ENCODE measurements around the gene NKAPD1. TPM values are rescaled to one million over a fixed set of nuclear protein-coding genes. Genes with fewer than 3 reads are reported as not detected.

The NKAPD1 gene
- total and polyA plus RNA-seq, 11 donors, result 4.2 to 12.5 (median 7.6) TPM

DNA sequence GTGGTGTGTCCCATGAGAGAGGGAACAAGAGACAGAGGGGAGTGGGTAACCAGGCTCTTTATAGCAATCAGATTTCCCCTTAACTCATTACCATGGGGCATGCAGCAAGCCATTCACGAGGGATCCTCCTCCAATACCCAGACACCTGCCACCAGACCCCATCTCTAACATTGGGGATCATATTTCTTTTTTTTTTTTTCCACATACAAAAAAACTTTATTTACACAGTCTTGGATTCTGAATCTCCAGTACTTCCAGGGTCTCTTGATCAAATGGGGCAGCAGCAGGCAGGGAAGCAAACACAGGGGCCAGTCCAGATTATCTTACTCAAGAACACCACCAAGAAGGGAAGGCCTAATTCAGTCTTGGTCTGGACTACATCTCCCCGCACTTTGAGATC, 44.6 kb upstream of the NKAPD1 start:
- peaks cover 2 to 67% (median 63%) of the 10 kb centered on the region in 9 donors for H3K36me3 ChIP-seq
- 95% methylated on average over 2 of the region's 2 CpGs for WGBS, 4 donors
- intact Hi-C loops (cut with DNase I), result loop anchor here in 2 of 10 donors (5.0 to 10.0 kb wide), 4 partner anchors 43 to 152 kb away; partner anchors contain the start of genes SDHD (in 2 of the 2), TIMM8B (in 2 of the 2), CFAP68 (in 1 of the 2) and FDXACB1 (in 1 of the 2)

DNA sequence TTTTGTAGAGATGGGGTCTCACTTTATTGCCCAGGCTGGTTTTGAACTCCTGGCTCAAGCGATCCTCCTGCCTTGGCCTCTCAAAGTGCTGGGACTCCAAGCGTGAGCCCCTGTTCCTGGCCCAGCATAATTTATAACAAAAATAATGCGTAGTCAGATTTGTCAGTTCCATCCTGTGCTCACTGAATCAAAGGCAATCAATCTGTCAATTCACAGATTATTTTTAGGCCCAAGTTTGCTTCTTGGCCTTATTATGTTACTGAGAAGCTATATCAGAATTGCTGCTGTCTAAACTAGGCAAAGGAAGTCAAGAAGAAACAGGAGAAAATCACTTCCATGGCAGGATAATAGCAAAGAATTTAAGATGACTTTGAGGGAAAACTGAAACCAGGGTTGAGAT, 40.2 kb upstream of the NKAPD1 start:
- Histone ChIP-seq H3K27me3 (no peaks in the 10 kb centered on the region), H3K4me1 (peaks cover 0 to 9% (median 0%) of the 10 kb centered on the region in 12 donors), H3K36me3 (peaks cover 2 to 96% (median 89%) of the 10 kb centered on the region in 9 donors), H3K27ac (no peak overlapping the region), H3K9me3 (no peaks in the 10 kb centered on the region), H3K4me3 (no peak overlapping the region)
- intact Hi-C loops (cut with DNase I), result no loop called here
- TF ChIP-seq POLR2A (IDR thresholded peaks at IDR 0.05), result no peak
- TF ChIP-seq, protein P1, sequence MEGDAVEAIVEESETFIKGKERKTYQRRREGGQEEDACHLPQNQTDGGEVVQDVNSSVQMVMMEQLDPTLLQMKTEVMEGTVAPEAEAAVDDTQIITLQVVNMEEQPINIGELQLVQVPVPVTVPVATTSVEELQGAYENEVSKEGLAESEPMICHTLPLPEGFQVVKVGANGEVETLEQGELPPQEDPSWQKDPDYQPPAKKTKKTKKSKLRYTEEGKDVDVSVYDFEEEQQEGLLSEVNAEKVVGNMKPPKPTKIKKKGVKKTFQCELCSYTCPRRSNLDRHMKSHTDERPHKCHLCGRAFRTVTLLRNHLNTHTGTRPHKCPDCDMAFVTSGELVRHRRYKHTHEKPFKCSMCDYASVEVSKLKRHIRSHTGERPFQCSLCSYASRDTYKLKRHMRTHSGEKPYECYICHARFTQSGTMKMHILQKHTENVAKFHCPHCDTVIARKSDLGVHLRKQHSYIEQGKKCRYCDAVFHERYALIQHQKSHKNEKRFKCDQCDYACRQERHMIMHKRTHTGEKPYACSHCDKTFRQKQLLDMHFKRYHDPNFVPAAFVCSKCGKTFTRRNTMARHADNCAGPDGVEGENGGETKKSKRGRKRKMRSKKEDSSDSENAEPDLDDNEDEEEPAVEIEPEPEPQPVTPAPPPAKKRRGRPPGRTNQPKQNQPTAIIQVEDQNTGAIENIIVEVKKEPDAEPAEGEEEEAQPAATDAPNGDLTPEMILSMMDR (IDR thresholded peaks at IDR 0.05), result no peak
- ATAC-seq (no peak), DNase-seq (no peak)
- WGBS, 4 donors, result 94 to 97% (median 95%) methylated on average over 3 of the region's 3 CpGs

More for the DNA sequence above, 44.6 kb upstream of the NKAPD1 start:
- Histone ChIP-seq H3K4me1 (peaks cover 0 to 19% (median 4%) of the 10 kb centered on the region in 12 donors), H3K27ac (no peak overlapping the region), H3K4me3 (no peak overlapping the region), H3K27me3 (no peaks in the 10 kb centered on the region), H3K9me3 (no peaks in the 10 kb centered on the region)
- ATAC-seq, result no peak
- DNase-seq, result no peak
- no peak for TF ChIP-seq POLR2A (IDR thresholded peaks at IDR 0.05)
- TF ChIP-seq, protein P1 (IDR thresholded peaks at IDR 0.05), result no peak

- DNase-seq (no peak), ATAC-seq (peak in 2 of 4 donors; percentile 66 to 67)
- Histone ChIP-seq H3K27me3 (no peaks in the 10 kb centered on the region), H3K27ac (no peak overlapping the region), H3K4me3 (no peak overlapping the region), H3K4me1 (peaks cover 0 to 15% (median 1%) of the 10 kb centered on the region in 12 donors), H3K36me3 (peaks cover 2 to 96% (median 78%) of the 10 kb centered on the region in 9 donors), H3K9me3 (no peaks in the 10 kb centered on the region)
- intact Hi-C loops (cut with DNase I), result no loop called here
- TF ChIP-seq POLR2A (IDR thresholded peaks at IDR 0.05), result no peak
- TF ChIP-seq, protein P1 (IDR thresholded peaks at IDR 0.05), result no peak
Observed at GRCh38 chr11:112037527-112037926, 36.6 kb upstream of the NKAPD1 start.

DNA sequence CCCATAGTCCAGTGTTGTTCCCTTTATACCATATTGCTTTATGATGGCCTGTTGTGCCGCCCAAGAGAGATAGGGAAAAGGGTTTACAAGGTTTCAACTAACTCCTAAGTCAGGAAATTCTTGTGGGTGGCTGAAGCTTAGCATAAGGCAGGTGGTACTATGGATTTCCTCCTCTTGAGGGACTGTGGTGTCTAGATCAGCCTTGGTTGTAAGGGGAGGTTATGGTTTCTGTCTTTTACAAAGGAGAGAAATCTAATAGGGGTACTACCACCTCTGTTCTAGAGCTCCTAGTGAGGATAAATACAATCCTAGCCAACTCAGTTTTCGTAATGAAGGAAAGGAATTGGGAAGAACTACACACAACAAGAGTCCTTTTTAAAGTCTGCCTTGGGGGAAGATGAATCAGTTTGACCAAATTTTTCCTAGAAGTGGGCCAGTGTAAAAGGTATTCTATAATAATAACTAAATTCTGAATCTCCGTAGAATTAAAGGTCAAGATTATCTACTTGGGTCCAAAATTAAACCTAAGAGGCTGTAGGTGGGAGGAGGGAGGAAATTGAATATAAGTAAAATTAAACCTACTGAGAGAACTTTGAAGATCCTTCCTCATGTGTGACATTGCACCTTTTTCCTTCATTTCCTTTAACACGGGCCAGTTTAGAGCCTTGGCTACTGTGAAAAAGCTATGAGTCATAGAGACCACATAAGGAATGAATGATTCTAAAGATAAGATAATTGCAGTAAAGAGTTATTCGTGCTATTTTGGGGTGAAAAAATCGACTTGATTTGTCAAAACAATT, 31.7 kb upstream of the NKAPD1 start:
- Histone ChIP-seq H3K27ac (no peak overlapping the region), H3K9me3 (peaks cover 0 to 1% (median 0%) of the 10 kb centered on the region in 12 donors), H3K36me3 (peaks cover 0 to 100% (median 85%) of the 10 kb centered on the region in 9 donors), H3K4me3 (no peak overlapping the region), H3K27me3 (no peaks in the 10 kb centered on the region), H3K4me1 (peaks cover 0 to 15% (median 0%) of the 10 kb centered on the region in 12 donors)
- ATAC-seq (no peak), DNase-seq (no peak)
- no peak for TF ChIP-seq POLR2A (IDR thresholded peaks at IDR 0.05)
- TF ChIP-seq, protein P1 (IDR thresholded peaks at IDR 0.05), result no peak
- intact Hi-C loops (cut with DNase I), result no loop called here
- 43 to 60% (median 52%) methylated on average over 6 of the region's 6 CpGs for WGBS, 4 donors

Data from heart left ventricle (tissue), 16 donors.